Ramos (cell line): Measurements from ENCODE around the gene STEAP1B.
"Not testable (repeated sequence)": the region's sequence is repeated elsewhere in the genome, so short reads cannot be mapped to it uniquely, and the experiment has no call there.

Source experiments
- in situ Hi-C: fragments of 300-500 bp; cut with MboI; formaldehyde crosslinking; loops from one replicate; pipeline ENCODE4 v1.14.3; 2022; ENCODE audit warnings: low sequenced_read_pairs; ENCODE audit not compliant: unreplicated experiment

Gene STEAP1B

DNA sequence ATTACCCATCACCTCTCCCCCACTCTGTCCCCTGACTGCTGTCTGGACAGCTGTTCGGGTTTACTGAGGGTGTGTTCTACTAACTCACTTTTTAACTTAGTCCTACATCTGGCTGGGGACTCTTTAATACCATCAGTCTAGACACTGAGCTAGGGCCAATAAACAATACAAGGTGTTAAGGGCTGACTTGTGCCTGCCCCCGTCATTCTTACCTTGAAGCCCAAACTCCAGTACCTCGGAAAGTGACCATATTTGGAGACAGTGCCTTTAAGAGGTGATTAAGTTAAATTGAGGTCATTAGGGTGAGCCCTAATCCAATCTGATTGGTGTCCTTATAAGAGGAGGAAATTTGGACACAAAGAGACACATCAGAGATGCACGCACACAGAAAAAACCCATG, 35.7 kb downstream of the STEAP1B start:
- in situ Hi-C loops: no loop called here

DNA sequence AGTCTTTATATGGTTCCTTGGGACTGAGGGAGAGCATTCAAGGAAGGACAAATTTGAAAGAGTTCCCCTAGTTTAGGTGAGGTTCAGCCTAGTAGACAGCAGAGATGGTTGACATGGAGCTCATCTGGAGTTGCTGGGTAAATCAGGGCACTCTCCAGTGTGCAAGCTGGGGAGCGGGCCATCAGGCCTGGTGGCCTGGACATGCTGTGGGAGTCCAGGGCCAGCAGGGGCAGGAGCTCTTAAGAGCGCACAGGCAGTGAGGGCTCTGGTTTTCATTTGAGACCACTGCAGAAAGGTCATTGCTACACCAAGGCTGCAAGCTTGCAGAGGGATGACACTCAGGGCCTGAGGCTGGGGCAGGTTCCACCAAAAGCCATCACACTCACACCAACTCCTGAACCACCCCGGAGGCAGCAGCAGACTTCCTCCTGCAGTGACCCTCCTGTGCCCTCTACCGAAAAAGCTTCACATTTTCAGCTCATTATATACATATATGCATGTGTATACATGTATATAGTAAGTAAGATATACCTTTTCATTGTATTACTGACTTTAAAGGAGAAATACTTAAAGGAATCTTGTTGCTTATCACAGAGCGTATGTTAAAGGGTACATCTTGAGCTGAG, 39.5 kb downstream of the STEAP1B start:
- in situ Hi-C loops: no loop called here

DNA sequence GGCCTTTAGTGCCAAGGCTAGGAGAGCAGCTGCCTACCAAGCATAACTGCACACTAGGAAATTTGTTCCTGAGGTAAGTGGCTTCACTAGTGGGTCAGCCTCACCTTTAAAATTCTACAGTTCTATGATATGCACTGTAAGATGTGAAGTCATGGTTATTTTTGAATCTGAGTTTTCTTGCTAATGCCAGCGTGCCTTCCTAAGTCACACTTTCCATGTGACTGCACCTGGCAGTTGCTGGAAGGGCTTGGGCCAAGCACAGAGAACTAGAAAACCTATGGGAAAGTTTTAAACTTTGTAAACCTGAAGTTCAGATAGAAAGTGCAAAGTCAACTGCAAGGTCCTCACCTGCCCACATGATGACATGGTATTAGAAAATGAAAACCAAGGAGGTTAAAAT, 42.5 kb downstream of the STEAP1B start:
- in situ Hi-C loops: no loop called here

DNA sequence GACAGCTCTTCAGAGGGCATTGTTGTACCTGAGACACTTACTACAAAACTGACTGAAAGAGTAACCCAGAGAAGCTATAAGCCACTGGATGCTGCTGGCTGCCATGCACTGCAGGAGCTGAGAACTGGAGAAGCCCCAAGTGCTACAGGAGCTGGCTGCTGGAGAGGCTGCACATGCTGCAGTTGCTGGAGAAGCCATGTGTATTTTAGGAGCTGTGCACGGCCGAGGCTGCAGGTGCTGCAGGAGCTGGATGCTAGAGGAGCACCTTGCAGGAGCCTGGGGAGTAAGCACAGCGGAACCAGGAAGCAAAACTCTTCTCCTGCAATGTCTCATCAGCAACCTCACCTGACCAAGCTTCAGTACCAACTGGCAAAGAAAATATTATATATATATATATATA, 45.5 kb downstream of the STEAP1B start:
- in situ Hi-C loops: no loop called here

DNA sequence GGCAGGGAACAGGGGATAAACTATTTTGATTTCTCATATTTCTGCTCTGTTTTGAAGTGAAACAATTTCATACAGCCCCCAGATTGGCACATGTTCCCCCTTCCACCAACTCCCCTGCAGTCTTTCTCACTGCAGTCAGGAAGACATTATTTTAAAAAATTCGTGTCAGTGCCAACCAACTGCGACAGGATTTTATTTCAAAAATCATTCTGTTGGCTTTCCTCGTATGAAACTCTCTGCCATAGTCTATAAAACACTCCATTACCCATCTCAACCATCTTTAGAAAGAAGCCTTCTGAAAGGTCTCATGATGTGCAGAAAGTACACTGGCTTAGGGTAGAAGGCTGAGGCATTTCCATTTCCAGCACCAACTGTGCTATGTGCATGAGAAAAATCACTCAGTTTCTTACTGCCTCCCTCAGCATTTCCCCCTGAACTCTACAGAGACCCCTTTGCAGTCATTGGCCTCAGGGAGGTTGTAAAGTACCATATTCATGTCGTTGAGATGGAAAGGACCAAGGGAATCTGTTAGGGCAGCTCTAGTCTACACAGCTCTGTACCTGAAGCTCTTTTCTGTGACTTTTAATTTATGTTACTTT, 46.9 kb downstream of the STEAP1B start:
- in situ Hi-C loops: no loop called here

DNA sequence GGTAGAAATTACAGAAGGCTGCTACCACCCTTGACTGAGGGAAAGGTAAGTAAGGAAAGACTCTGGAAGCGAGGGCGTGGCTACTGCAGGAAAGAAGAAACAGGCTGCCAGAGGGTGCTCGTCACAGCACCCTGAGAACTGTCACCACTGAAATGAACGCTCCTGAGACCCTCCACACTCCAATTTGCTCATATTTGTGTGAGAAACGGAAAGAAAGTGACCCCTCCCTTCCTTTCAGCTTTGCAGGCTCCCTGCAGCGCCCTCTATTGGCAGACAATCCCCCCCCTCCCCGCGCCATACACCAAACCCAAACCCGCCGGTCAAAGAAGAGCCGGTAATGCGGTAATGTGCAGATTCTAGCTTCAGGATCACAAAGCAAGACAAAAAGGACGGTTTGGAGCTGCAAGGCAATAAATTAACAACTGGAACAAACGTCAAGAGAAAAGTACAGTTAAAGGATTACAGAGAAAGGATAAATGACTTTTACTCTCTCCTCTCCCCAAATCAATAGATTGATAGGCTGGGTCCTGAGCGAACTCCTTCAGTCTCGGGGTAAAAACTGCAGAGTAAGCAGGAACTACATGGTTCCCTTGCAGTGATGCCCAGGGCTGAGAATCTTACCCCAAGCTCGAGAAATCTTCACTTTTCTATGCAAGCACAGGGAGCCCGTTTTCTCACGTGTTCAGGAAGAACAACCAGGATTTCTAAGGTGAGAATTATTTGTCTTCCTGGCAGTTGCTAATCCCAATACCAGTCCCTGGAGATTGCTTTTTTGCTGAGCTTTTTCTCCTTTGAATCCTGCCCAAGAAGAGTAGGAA, 47.6 kb downstream of the STEAP1B start:
- in situ Hi-C loops: no loop called here

DNA sequence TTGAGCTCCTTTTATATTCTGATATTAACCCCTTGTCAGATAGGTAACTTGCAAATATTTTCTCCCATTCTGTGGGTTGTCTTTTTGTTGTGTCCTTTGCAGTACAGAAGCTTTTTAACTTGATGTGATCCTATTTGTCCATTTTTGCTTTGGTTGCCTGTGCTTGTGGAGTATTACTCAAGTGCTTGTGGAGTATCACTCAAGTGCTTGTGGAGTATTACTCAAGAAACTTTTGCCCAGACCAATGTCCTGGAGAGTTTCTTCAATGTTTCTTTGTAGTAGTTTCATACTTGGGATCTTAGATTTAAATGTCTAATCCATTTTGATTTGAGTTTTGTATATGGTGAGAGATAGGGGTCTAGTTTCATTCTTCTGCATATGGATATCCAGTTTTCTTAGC, 50.0 kb downstream of the STEAP1B start:
- in situ Hi-C loops: not testable (repeated sequence)

DNA sequence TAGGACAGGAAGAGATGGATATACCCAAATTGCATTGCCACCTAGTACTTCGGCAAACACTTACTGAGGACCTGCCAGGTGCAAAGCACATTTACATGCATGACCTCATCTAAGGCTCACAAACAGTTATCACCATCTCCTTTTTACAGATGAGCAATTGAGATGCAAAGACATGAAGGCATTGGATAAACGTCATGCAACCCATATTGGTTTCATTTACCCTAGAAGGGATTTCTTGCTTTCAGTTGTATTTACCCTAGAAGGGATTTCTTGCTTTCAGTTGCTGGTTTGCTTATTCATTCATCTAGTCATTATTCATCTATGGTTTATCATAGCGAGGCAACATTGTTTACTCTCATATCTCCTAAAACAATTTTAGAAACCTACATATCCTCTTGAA, 52.2 kb downstream of the STEAP1B start:
- in situ Hi-C loops: loop anchor here (10.0 kb wide), 1 partner anchor 927 kb away; no protein-coding TSS in a partner anchor

DNA sequence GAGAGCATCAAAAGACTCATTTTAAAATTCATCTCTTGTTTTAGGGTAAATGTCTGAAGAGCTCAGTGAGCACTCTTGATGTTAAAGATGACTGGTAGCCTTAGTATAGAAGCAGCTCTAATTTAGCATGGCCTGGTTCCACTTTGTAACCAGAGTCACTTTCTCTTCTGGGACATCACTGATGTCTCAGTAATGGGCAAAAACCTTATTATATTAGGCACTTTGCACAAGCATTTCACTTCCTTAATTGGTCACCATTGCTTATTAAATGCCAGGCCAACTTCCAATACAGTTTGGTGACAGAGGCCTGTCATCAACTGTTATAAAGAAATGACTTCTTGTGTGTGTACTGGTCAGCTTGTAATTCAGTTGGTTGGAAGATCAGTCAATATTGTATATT, 53.0 kb downstream of the STEAP1B start:
- in situ Hi-C loops: loop anchor here (10.0 kb wide), 1 partner anchor 928 kb away; no protein-coding TSS in a partner anchor

DNA sequence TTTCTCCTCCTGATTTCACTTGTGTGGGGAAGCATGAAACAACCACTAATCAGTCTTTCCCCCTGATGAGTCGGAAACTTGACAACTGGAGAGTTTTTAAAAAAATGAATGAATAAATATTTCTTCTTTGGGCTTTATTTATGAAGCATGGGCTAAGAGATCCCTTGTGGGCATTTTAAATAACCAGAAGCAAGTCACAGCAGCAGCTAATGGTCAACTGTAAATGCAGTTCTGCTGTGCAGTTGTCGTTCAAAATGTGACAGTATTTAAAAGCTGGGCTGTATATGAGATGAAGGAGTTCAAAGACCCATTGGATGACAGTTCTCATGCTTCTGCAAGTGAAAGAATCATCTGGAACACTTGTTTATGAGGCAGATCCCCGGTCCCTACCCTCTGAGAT, 54.1 kb downstream of the STEAP1B start:
- in situ Hi-C loops: loop anchor here (10.0 kb wide), 1 partner anchor 929 kb away; no protein-coding TSS in a partner anchor

DNA sequence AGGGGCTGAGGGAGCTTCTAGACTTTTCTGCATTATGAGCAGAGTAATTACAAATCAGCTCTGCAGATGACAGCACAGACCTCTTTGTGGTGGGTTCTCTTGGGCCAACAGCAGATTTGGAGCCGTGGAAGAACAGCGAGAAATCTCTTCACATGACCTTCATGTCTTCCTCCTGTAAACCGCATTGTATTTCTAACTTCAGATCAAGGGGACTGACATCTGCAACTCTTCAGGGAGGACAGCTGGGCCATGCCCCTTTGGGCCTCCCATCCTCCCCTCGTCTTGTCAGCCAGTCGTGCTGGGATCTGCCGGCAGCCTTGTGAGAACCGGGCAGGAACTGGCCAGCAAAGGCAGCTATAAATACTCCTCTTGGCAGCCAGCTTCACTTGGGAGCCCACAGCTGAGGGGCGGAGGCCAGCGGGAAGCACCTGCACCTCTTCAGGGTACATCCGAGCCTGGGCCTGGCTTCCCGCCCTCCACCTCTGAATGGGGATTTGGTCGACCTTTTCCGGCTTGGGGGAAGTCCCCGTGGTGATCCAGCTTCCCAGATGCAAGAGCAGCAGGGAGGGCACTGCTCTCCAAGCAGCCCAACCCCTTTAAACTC, 54.7 kb downstream of the STEAP1B start:
- in situ Hi-C loops: loop anchor here (10.0 kb wide), 1 partner anchor 930 kb away; no protein-coding TSS in a partner anchor

DNA sequence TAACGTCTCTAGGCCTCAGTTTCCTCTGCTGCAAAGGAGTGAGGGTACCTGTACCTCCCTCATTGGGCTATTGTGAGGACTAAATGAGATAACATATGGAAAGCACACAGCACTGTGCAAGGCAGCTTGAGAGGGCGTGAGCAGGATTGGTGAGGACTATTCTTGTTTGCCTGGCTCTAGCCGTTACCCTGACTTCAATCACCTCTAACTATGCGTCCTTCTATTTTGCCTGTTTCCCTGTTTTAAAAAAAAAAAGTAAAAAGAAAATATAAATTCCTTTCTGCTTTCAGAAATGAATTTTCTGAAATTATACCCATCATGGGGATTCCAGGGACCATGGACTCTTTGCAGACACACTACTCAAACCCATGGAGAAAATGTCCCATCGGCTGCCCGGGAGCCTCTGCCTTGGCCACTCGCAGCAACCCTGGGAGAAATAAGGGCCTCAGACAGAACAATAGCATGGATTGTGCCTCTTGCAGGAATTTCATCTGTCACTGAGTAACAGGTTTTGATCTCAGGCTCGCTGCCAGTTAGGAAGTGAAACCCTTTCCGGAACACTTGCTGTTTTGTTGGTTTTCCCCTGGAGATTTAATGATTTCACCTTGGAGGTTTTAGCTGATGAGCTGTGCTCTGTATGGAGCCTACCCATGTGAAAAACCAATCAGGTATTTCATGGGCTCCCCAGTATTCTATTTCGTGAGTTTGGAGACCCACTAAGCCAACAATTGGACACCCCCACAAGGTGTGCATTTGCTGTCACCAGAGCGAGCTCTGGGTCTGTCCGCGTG, 55.6 kb downstream of the STEAP1B start:
- in situ Hi-C loops: loop anchor here (10.0 kb wide), 1 partner anchor 930 kb away; no protein-coding TSS in a partner anchor

DNA sequence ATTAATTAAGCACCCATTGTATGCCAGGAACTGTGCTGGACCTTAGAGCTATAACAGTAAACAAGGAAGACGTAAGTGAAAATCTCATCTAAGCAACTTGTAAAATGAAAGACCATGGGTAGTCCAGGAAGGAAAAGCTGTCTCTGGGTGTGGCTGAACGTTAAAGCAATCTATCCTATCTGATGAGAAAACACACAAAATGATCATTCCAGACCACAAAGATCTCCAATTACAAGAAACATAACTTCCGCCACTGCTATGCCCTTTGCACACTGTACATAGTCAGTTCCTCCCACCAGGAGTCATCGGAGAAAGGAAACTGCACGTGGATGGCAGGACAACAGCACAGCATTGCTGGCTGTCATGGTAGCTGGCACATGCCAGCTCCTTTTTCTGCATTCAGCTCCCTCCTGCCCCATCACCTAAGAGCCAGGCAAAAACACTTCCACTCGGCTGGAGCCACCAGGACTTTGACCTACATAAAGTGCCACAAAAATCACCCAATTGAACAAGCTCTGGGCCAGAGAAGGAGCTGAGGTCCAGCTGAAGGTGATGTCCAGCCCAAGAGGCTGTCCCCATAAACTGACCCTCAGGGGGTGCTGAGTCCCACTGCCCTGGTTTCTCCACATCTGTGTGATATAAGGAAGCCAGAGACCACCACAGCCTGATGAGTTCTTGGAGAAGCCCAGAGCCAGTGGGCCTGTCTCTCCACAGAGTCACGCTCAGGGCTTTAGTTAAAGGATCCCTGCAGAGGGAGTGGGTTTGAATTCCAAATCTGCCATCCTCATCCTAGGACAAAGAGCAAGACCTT, 56.4 kb downstream of the STEAP1B start:
- in situ Hi-C loops: loop anchor here (10.0 kb wide), 1 partner anchor 931 kb away; no protein-coding TSS in a partner anchor

DNA sequence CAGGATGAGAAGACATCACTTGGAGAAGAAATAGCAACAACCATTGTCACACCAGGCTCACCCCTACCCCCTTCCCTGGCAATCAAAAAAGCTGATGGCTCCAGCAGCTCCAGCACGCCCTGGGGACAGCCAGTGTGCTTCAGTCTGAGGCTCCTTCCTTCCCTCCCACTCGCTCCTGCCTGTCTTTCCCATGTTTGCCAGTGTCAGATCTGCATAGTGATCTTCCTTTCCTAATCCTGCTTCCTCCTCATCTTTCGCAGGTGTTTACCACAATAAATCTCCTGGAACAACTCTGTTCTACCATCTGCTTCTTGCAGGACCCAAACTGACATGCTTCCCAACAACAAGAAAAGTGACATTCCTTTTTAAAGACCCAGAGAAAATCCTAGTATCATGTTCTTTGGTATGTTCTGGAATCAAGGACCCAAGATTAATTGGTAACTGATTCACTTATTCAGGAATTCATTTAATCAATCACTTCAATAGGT, 57.1 kb downstream of the STEAP1B start:
- in situ Hi-C loops: loop anchor here (10.0 kb wide), 1 partner anchor 932 kb away; no protein-coding TSS in a partner anchor

DNA sequence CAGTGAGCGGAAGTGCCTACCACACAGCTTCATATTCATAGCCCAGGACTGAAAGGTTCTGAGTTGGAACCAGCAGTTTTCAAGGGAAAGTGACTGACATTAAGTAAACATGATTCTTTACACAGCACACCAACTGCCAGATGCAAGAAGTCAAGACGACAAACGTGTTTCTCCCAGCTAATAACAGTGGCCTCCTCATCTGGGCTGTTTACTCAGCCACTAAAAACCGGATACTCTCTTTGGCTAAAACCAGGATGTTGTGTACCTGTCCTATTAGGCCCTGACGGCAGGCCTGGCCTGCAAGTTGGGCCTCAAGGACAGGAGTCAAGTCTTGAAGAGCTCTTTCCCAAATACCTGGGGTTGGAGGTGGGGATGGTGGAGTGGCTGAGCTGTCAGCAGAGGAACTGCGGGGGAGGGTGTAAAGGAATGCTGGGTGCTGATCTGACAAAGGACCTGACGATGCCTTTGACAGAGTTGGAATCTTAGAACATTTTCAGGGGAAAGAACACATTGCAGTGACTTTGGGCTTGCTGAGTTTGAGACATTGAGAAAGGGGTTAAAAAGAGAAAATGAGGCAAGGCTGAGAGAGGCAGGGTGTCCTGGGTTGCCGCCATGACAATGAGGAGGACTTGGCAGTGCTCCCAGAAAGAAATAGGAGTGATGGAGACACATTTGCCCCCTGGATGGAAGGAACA, 57.7 kb downstream of the STEAP1B start:
- in situ Hi-C loops: loop anchor here (10.0 kb wide), 1 partner anchor 932 kb away; no protein-coding TSS in a partner anchor

DNA sequence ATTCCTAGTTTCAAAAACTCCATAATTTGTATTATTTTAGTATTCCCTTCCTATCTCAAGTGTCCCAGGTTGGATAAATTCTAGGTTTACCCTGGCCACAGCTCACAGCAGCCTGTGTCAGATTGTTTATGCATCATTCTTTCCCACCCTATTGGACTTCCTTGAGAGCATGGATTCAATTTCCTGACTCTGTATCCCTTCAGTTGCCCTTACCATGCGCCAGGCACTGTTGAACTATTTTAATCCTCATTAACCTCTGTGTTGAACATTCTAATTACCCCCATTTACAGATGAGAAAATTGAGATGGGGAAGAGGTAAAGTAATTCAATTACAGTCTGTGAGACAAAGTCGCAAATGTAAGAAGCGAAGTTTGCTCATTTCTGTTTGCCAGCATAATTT, 58.8 kb downstream of the STEAP1B start:
- in situ Hi-C loops: loop anchor here (10.0 kb wide), 1 partner anchor 934 kb away; no protein-coding TSS in a partner anchor

DNA sequence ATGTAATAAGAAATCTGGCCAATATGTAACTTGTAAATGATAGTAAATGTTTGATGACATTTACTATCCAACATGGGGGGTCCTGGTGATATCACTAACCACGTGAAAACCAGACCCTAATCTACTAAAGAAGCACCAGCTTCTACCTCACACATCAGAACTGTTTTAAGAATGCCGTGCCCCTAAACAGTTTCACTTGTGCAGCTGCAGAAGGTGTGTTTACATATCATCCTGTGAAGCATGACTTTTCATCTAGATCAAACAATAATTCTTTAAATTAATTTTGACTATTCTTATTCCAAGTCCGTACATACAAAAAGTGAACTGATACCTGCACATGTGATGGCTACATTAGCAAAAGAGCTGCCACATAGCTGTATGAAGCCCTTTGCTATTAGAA, 61.0 kb downstream of the STEAP1B start:
- in situ Hi-C loops: no loop called here

DNA sequence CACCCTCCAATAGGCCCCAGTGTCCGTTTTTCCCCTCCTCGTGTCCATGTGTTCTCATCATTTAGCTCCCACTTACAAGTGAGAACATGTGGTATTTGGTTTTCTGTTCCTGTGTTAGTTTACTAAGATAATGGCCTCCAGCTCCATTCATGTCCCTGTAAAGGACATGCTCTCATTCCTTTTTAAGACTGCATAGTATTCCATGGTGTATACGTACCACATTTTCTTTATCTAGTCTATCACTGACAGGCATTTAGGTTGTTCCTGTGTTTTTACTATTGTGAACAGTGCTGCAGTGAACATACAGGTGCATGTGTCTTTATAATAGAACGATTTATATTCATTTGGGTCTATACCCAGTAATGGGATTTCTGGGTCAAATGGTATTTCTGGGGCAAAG, 63.4 kb downstream of the STEAP1B start:
- in situ Hi-C loops: not testable (repeated sequence)
